Mammary epithelial cell (primary cell): ENCODE data around the gene MSRB3.

ENCODE experiments used
- CTCF ChIP-seq, 2 donors: IDR thresholded peaks in 1 of 2; conservative IDR thresholded peaks in 1 of 2; 2 replicates each; pipeline ENCODE4 v1.5.1; 2011 to 2012; ENCODE audit warnings: inconsistent platforms in 2 of 2, low read length in 2 of 2, mild to moderate bottlenecking in 2 of 2, control low read depth in 1 of 2, low read depth in 1 of 2; ENCODE audit not compliant: insufficient read depth in 1 of 2; ENCODE audit errors: extremely low read depth in 1 of 2
- EZH2 ChIP-seq: IDR thresholded peaks from 2 replicates; pipeline ENCODE4 v1.6.1; 2012; ENCODE audit warnings: low read length, inconsistent platforms, borderline replicate concordance

GRCh38 chr12:65464930-65465329 lies 186.4 kb downstream of the MSRB3 start:
- no peak for TF ChIP-seq CTCF (conservative IDR thresholded peaks at IDR 0.05 in 1 of 2, IDR thresholded peaks at IDR 0.05 in 1 of 2; ENCODE audit: extremely low read depth in 1 of 2, insufficient read depth in 1 of 2, low read depth in 1 of 2, low read length in 2 of 2)
- no peak for TF ChIP-seq EZH2
